ENCODE measurements around the gene GIGYF1.
A peak's percentile ranks its signal among the peaks of the same experiment; 100 is the strongest.

Gene GIGYF1

GRCh38 chr7:100683659-100684533, 10.2 kb downstream of the GIGYF1 start:
- no peak for DNase-seq

GRCh38 chr7:100682991-100683658, 10.9 kb downstream of the GIGYF1 start:
- DNase-seq, result no peak

DNA sequence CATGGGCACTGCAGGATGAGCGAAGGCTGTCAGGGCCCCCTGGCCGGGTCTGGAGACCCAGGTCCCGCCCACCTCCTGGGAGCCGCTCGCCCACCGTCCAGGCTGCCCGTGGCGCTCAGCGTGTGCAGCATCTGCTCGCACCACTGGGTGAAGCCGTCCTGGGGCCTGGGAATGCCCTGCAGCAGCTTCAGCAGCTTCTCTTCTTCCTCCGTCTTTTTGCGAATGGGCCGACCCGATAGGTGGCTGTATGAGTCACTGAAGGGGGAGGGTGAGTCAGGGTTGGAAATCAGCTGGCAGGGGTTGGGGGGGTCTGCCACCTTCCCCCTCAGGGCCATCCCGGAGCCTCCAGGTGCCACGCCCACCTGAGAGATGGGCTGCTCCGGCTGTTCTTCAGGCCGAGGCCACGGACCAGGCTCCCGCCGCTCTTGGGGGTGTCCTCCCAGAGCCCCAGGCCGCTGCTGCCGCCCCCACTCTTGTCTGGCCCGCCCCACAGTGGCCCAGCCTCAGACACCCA, 11.8 kb downstream of the GIGYF1 start:
- no peak for DNase-seq

GRCh38 chr7:100681491-100682227, 12.4 kb downstream of the GIGYF1 start:
- DNase-seq, result peak in 2 of 6 experiments; percentile 19 to 24

- no peak for DNase-seq
Observed at GRCh38 chr7:100680576-100681271, 13.3 kb downstream of the GIGYF1 start.

GRCh38 chr7:100679927-100680575, 14.0 kb downstream of the GIGYF1 start:
- DNase-seq, result no peak

DNA sequence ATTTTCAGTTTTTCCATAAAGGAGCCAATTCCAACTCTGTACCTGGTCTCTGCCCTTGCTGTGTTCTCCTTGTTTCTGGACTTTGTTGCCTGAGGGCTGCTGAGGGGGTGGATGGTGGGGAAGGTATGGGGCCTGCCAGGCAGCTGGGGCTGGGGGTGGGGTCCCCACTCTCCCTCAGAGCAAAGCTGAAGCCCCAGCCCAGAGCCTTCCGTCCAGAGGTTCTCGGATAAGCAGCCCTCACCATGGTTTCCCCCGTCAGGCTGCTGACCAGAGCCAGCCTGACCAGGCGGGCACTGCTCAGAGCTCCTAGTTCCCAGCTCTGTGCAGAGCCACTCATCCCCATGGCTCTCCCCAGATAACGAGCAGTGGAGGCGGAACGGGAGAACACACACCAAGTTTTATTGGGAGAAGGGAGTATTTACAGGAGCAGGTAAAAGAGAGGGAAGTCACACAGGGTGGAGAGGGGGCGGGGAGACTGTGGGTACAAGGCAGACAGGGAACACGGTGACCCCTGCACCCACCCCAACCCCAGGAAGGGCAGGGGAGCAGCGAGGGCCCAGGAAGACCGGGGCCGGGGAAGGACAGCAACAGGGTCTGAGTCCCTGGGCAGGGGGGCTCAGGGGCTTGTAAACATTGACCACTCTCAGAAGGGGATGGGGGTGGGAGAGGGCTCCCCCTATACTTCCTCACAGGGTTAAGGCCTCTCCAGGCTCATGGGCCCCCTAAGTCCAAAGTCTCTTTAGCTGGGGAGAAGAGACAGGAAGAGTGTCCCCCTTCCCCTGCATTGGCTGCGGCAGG, 14.7 kb downstream of the GIGYF1 start:
- DNase-seq, result no peak

- no peak for DNase-seq
Observed at GRCh38 chr7:100678291-100678984, 15.6 kb downstream of the GIGYF1 start.

DNA sequence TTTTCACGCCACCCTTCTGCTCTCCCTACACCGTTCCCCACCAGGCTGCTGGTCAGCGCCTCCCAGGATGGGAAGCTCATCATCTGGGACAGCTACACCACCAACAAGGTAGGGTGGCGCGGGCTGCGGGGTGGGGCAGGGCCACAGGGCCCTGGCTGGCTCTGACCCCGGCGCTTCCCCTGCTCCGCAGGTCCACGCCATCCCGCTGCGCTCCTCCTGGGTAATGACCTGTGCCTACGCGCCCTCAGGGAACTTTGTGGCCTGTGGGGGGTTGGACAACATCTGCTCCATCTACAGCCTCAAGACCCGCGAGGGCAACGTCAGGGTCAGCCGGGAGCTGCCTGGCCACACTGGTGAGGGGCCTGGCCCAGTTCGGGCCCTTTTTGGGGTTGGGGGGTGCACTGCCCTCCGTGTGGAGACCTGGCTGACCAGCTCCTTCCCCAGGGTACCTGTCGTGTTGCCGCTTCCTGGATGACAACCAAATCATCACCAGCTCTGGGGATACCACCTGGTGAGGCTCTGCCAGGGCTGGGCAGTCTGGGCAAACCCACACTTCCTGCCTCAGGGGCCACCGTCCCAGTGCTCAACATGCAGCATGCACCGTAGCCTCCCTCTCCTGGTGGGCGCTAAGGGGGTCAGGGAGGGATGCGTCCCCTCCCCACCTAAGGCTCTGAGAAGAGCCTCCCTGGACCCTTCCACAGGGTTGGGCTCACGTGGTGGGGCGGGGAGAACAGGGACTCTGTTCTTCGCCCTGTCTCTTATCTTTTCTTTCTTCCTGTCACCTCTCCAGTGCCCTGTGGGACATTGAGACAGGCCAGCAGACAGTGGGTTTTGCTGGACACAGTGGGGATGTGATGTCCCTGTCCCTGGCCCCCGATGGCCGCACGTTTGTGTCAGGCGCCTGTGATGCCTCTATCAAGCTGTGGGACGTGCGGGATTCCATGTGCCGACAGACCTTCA, 16.5 kb downstream of the GIGYF1 start:
- no peak for DNase-seq

DNA sequence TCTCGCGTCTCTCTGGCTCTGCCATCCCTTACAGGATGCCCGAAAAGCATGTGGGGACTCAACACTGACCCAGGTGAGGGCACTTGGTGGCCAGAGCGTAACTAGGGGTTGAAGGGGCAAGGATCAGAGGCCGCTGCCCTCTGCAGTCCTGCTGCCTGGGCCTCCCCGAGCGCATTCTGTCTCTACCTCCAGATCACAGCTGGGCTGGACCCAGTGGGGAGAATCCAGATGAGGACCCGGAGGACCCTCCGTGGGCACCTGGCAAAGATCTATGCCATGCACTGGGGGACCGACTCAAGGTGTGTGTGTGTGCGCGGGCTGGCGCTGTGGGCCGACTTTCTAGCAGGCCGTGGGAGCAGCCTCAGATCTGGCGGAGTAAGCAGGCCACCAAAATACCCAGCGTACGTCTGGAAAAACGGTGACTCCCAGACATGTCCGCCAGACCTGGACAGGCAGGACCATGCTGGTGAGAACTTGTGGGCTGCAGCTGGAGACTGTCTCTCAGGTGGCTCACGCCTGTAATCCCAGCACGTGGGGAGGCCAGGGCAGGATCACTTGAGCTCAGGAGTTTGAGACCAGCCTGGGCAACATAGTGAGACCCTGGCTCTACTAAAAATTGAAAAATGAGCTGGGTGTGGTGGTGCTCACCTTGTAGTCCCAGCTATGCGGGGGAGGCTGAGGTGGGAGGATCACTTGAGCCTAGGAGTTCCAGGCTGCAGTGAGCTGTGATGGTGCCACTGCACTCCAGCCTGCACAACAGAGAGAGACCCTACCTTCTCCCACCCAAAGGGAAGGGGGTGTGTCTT, 17.3 kb downstream of the GIGYF1 start:
- no peak for DNase-seq

GRCh38 chr7:100675581-100676350, 18.3 kb downstream of the GIGYF1 start:
- peak; percentile 82 to 95 (median 90) for DNase-seq

GRCh38 chr7:100675105-100675451, 19.0 kb downstream of the GIGYF1 start:
- peak in 4 of 6 experiments; percentile 41 to 69 (median 58) for DNase-seq

- peak in 5 of 6 experiments; percentile 34 to 73 (median 48) for DNase-seq
Observed at GRCh38 chr7:100674411-100675104, 19.5 kb downstream of the GIGYF1 start.

DNA sequence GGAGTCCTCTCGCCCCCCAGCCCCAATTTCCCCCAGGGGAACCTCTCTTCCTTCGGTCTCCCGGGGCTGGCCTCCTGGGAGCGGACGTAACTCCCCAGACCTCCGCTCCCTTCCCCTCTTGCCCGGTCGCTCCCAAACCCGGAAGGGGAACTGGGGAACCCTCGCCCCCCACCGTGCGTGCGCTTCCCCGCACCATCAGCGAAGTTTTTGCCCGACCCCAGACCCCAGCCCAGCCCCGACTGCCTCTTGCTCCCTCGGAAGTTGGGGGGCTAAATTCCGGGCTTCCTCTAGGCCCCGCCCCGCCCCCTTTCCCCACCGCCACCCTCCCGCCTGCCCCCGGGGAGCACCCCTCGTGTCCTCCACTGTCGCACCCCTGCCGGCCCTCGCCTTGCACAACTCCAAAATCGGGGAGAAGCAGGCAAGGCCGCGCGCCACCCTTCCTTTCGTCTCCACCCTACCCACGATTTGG, 20.1 kb downstream of the GIGYF1 start:
- peak in 5 of 6 experiments; percentile 35 to 74 (median 66) for DNase-seq

DNA sequence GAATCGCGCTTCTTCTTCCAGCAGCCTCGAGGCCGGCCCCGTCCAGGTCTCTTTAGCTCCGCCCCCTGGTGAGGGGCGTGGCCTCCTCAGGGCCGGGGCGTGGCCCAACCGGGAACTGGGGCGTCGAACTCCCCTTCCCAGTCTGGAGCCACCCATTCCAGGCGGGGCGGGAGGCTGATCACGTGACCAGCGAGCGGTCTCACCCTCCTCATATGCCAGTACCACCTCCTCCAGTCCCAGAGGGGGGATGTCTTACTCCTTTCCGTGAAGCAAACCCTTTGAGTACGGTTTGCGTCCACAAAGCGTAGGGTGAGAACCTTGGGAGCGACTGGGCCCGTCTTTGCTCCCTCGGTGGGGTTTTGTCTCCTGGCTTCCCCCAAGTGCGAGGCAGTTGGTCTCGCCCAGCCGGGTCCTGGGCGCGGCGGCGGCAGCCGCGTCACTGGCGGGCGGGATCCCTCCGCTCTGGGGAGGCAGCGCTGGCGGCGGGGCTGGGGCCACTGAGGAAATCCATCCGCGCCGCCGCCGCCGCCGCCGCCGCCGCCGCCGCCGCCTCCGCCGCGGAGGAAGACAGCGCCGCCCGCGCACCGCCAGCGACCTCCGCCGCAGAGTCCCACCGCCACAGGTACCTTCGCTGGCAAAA, 20.6 kb downstream of the GIGYF1 start, which contains the start of gene GNB2:
Gene GNB2 (plus strand): TSS at position 439 of the 640 bp plus-strand sequence. CDS start 2,526 bp downstream, outside the sequence.
- peak; percentile 94 to 100 (median 97) for DNase-seq

Measured in stimulated activated naive CD4-positive, alpha-beta T cell (primary cell).